Activated CD8-positive, alpha-beta T cell treated with anti-CD3 and anti-CD28 coated beads, Interleukin-2, amount 10 ng/mL, durations not matched to agents 7 days and 5 days (primary cell): Measurements from ENCODE around the gene WIPI1. TPM values are rescaled to one million over a fixed set of nuclear protein-coding genes. Genes with fewer than 3 reads are reported as not detected.

ENCODE experiments used
- microRNA-seq: library from miRNA; unstranded; fragments of <30 nt; microRNA quantifications from one replicate; pipeline ENCODE4 v1.2.0, GENCODE V29; 2022
- total RNA-seq, 2 experiments: library from RNA; stranded (reverse); gene quantifications; one replicate each; pipeline ENCODE4 v1.2.3, GENCODE V29; 2021

Gene WIPI1
- total RNA-seq, 2 experiments from 2014 or later: 40.8 to 41.4 TPM

Small RNAs within 50 kb of the gene (microRNA-seq; reads per million reads assigned to microRNA genes)
- not detected for gene MIR635

Other genes starting within 250 kb of the WIPI1 start
- 10 to 100 TPM; 79.9 to 80.0 TPM for gene AMZ2, start 209.5 kb downstream of the WIPI1 start, total RNA-seq
- 1 to 10 TPM; 6.9 to 7.1 TPM for gene SLC16A6, start 166.4 kb downstream of the WIPI1 start, total RNA-seq
- 10 to 100 TPM in 1 of 2 experiments, 1 to 10 TPM in 1; 9.1 to 10.7 TPM for gene ARSG, start 166.0 kb downstream of the WIPI1 start, total RNA-seq
- 100 to 1,000 TPM; 210 to 221 TPM for gene PRKAR1A, start 54.9 kb upstream of the WIPI1 start, total RNA-seq
- not detected for gene FAM20A, start 143.9 kb upstream of the WIPI1 start, total RNA-seq